ENCODE data around the gene EFL1.

Gene EFL1

DNA sequence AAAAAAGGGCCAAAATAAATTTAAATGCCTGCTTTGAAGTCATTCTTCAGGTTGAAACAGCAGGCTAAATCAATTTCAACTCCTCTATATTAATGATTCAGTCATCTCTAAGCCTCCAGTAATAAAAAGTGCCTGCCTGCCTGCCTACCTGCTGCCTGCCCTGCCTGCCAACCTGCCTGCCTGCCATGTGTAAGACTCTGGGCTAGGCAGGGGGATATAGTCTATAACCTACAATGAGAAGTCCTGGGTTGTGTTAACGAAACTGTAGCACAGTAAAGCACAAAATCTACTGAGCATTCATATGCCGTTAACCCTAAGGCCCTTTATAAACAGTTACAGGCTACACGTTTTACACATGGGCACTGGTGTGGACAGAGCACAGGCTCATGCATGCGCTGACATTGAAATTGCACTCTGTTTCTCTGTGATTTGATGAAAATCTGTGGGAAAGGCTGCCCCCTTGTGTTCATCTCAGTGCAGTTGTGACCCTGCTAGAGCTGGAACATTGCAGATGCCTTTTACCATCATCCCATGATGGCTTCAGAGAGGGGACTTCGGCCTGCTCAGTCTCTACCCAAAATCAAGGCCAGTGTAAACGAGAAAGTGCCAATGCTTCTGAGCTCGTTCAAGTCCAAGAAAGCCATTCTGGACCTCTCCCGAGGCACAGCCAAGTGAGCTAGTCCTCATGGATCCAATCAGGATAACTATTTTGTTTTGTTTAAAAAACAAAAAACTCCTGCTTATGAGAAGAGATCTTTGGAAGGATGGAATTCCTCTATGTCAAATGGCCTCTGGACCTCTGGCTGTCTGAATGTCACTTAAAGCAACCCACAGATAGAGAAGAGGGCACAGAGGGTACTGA lies 64.6 kb downstream of the EFL1 start:
- ChIA-PET CTCF (interaction anchor here (0.6 to 1.2 kb wide), 24 partner anchors 9 to 926 kb away, joined by 3 to 12 read pairs (median 4); no protein-coding TSS in a partner anchor), POLR2A (no interaction called here)
- no peaks in the 10 kb centered on the region for H3K4me1 ChIP-seq (ENCODE audit: control insufficient read depth, insufficient read depth, low read length)
- no peak overlapping the region for H3K4me3 ChIP-seq (ENCODE audit: low read depth, low read length)
- H3K9me3 ChIP-seq (ENCODE audit: control insufficient read depth, insufficient read depth, low read depth, low read length) = no peaks in the 10 kb centered on the region
- no peak overlapping the region for H3K27ac ChIP-seq (ENCODE audit: extremely low read depth, low read depth, low read length)
- peaks cover 0 to 5% of the 10 kb centered on the region in 2 experiments; a peak in 1 of 3 replicates for H3K36me3 ChIP-seq (ENCODE audit: control insufficient read depth in 2 of 2, insufficient read depth in 1 of 2, low read length in 2 of 2)
- peak; percentile 64; the same call in 1 of the 2 replicates for TF ChIP-seq ZBTB17 (tag by site-specific recombination; IDR thresholded peaks at IDR 0.05)
- no peak for TF ChIP-seq ZNF274 (IDR thresholded peaks at IDR 0.05; ENCODE audit: low read length)
- no peak for TF ChIP-seq ZNF274 (tag by site-specific recombination; IDR thresholded peaks at IDR 0.05; ENCODE audit: borderline replicate concordance)
- TF ChIP-seq, protein P1, sequence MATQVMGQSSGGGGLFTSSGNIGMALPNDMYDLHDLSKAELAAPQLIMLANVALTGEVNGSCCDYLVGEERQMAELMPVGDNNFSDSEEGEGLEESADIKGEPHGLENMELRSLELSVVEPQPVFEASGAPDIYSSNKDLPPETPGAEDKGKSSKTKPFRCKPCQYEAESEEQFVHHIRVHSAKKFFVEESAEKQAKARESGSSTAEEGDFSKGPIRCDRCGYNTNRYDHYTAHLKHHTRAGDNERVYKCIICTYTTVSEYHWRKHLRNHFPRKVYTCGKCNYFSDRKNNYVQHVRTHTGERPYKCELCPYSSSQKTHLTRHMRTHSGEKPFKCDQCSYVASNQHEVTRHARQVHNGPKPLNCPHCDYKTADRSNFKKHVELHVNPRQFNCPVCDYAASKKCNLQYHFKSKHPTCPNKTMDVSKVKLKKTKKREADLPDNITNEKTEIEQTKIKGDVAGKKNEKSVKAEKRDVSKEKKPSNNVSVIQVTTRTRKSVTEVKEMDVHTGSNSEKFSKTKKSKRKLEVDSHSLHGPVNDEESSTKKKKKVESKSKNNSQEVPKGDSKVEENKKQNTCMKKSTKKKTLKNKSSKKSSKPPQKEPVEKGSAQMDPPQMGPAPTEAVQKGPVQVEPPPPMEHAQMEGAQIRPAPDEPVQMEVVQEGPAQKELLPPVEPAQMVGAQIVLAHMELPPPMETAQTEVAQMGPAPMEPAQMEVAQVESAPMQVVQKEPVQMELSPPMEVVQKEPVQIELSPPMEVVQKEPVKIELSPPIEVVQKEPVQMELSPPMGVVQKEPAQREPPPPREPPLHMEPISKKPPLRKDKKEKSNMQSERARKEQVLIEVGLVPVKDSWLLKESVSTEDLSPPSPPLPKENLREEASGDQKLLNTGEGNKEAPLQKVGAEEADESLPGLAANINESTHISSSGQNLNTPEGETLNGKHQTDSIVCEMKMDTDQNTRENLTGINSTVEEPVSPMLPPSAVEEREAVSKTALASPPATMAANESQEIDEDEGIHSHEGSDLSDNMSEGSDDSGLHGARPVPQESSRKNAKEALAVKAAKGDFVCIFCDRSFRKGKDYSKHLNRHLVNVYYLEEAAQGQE (tag by site-specific recombination; IDR thresholded peaks at IDR 0.05) = no peak
- TF ChIP-seq RBAK (tag by site-specific recombination; IDR thresholded peaks at IDR 0.05) = no peak
- TF ChIP-seq SP3 (tag by site-specific recombination; IDR thresholded peaks at IDR 0.05) = no peak
- TF ChIP-seq ZNF362 (tag by site-specific recombination; IDR thresholded peaks at IDR 0.05) = no peak
- 0 out of 2 replicates have a peak, but pooled peaks have one; percentile 21 for TF ChIP-seq ZSCAN30 (tag by site-specific recombination; IDR thresholded peaks at IDR 0.05)
- TF ChIP-seq, protein P2, sequence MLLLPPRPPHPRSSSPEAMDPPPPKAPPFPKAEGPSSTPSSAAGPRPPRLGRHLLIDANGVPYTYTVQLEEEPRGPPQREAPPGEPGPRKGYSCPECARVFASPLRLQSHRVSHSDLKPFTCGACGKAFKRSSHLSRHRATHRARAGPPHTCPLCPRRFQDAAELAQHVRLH (tag by site-specific recombination; IDR thresholded peaks at IDR 0.05) = no peak
- TF ChIP-seq ZNF701 (tag by site-specific recombination; IDR thresholded peaks at IDR 0.05) = no peak
- no peak for TF ChIP-seq ZBTB1 (tag by site-specific recombination; IDR thresholded peaks at IDR 0.05)
- no peak for TF ChIP-seq ZNF404 (tag by site-specific recombination; IDR thresholded peaks at IDR 0.05)
- TF ChIP-seq ZNF335 (tag by site-specific recombination; conservative IDR thresholded peaks at IDR 0.05) = peak; percentile 92
- TF ChIP-seq ZNF350 (tag by site-specific recombination; IDR thresholded peaks at IDR 0.05) = no peak
- TF ChIP-seq ZNF324 (tag by site-specific recombination; IDR thresholded peaks at IDR 0.05) = no peak
- no peak for TF ChIP-seq ZNF530 (tag by site-specific recombination; IDR thresholded peaks at IDR 0.05; ENCODE audit: low read depth)
- TF ChIP-seq ZSCAN16 (tag by site-specific recombination; IDR thresholded peaks at IDR 0.05) = 0 out of 2 replicates have a peak, but pooled peaks have one; percentile 18
- TF ChIP-seq ZNF302 (tag by site-specific recombination; IDR thresholded peaks at IDR 0.05; ENCODE audit: low read depth) = no peak
- TF ChIP-seq, protein P3, sequence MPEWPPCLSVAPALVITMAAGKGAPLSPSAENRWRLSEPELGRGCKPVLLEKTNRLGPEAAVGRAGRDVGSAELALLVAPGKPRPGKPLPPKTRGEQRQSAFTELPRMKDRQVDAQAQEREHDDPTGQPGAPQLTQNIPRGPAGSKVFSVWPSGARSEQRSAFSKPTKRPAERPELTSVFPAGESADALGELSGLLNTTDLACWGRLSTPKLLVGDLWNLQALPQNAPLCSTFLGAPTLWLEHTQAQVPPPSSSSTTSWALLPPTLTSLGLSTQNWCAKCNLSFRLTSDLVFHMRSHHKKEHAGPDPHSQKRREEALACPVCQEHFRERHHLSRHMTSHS (tag by site-specific recombination; IDR thresholded peaks at IDR 0.05) = no peak
- TF ChIP-seq, protein P4, sequence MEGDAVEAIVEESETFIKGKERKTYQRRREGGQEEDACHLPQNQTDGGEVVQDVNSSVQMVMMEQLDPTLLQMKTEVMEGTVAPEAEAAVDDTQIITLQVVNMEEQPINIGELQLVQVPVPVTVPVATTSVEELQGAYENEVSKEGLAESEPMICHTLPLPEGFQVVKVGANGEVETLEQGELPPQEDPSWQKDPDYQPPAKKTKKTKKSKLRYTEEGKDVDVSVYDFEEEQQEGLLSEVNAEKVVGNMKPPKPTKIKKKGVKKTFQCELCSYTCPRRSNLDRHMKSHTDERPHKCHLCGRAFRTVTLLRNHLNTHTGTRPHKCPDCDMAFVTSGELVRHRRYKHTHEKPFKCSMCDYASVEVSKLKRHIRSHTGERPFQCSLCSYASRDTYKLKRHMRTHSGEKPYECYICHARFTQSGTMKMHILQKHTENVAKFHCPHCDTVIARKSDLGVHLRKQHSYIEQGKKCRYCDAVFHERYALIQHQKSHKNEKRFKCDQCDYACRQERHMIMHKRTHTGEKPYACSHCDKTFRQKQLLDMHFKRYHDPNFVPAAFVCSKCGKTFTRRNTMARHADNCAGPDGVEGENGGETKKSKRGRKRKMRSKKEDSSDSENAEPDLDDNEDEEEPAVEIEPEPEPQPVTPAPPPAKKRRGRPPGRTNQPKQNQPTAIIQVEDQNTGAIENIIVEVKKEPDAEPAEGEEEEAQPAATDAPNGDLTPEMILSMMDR (tag by site-specific recombination; IDR thresholded peaks at IDR 0.05) = peak; percentile 53; the same call in 1 of the 2 replicates
- peak; percentile 45; the same call in 1 of the 2 replicates for TF ChIP-seq GFI1B (tag by site-specific recombination; IDR thresholded peaks at IDR 0.05)
- TF ChIP-seq MYNN (tag by site-specific recombination; IDR thresholded peaks at IDR 0.05; ENCODE audit: borderline replicate concordance) = no peak
- no peak for TF ChIP-seq GLI2 (tag by site-specific recombination; IDR thresholded peaks at IDR 0.05; ENCODE audit: borderline replicate concordance, low read depth)
- no peak for TF ChIP-seq ZNF707 (tag by site-specific recombination; IDR thresholded peaks at IDR 0.05)
- TF ChIP-seq ZBTB21 (tag by site-specific recombination; IDR thresholded peaks at IDR 0.05) = no peak
- no peak for TF ChIP-seq ZNF596 (tag by site-specific recombination; IDR thresholded peaks at IDR 0.05)
- TF ChIP-seq, protein P5, sequence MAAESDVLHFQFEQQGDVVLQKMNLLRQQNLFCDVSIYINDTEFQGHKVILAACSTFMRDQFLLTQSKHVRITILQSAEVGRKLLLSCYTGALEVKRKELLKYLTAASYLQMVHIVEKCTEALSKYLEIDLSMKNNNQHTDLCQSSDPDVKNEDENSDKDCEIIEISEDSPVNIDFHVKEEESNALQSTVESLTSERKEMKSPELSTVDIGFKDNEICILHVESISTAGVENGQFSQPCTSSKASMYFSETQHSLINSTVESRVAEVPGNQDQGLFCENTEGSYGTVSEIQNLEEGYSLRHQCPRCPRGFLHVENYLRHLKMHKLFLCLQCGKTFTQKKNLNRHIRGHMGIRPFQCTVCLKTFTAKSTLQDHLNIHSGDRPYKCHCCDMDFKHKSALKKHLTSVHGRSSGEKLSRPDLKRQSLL (tag by site-specific recombination; IDR thresholded peaks at IDR 0.05) = no peak
- no peak for TF ChIP-seq ZNF140 (tag by site-specific recombination; IDR thresholded peaks at IDR 0.05)
- TF ChIP-seq ZNF292 (tag by site-specific recombination; IDR thresholded peaks at IDR 0.05; ENCODE audit: borderline replicate concordance, low read depth) = no peak
- TF ChIP-seq SCRT1 (tag by site-specific recombination; IDR thresholded peaks at IDR 0.05; ENCODE audit: borderline replicate concordance) = no peak
